CD4-positive, alpha-beta memory T cell (primary cell): Measurements from ENCODE around the gene ARAP1. TPM values are rescaled to one million over a fixed set of nuclear protein-coding genes. Genes with fewer than 3 reads are reported as not detected.

Source experiments
- CTCF ChIA-PET: fragments of 350-600 bp; sonication (Branson Sonifier 250); formaldehyde crosslinking; loops from one replicate; lab custom pipeline; 2021; ENCODE audit warnings: inconsistent platforms; ENCODE audit not compliant: partially characterized antibody; lab: Charles Lee
- POLR2A ChIA-PET: fragments of 350-600 bp; sonication (Branson Sonifier 250); formaldehyde crosslinking; loops from one replicate; lab custom pipeline; 2021; ENCODE audit not compliant: partially characterized antibody; lab: Charles Lee
- DNase-seq, 5 donors: peaks; one replicate each; pipeline versions ENCODE4 v3.0.0 to v3.0.0-alpha.2; 2020 to 2022; ENCODE audit warnings: mixed read lengths in 1 of 5
- H3K27ac ChIP-seq: one replicate; pipeline ENCODE4 v1.7.0; 2013; ENCODE audit warnings: low read depth, low read length
- H3K27me3 ChIP-seq: 2 replicates; pipeline ENCODE4 v1.7.0; 2013; ENCODE audit warnings: mild to moderate bottlenecking, low read length, moderate library complexity; ENCODE audit not compliant: insufficient read depth
- H3K36me3 ChIP-seq: 2 replicates; pipeline ENCODE4 v1.7.0; 2013; ENCODE audit warnings: mild to moderate bottlenecking, low read length, moderate library complexity; ENCODE audit not compliant: insufficient read depth
- H3K4me1 ChIP-seq: 2 replicates; pipeline ENCODE4 v1.7.0; 2013; ENCODE audit warnings: mild to moderate bottlenecking, low read length, moderate library complexity; ENCODE audit not compliant: insufficient read depth
- H3K4me3 ChIP-seq, 2 donors: one replicate each; pipeline ENCODE4 v1.7.0; 2013; ENCODE audit warnings: low read length in 2 of 2, mild to moderate bottlenecking in 1 of 2
- H3K9me3 ChIP-seq, 2 donors: one replicate each; pipeline ENCODE4 v1.7.0; 2013; ENCODE audit warnings: low read length in 2 of 2, control low read depth in 1 of 2; ENCODE audit not compliant: control insufficient read depth in 1 of 2
- H3K27ac Mint-ChIP-seq, 7 donors: one replicate each; pipeline ENCODE4 v1.8.0; 2020 to 2021; ENCODE audit warnings: mixed read lengths in 7 of 7, mild to moderate bottlenecking in 6 of 7, inconsistent platforms in 3 of 7, moderate library complexity in 3 of 7
- H3K27me3 Mint-ChIP-seq, 2 donors: one replicate each; pipeline ENCODE4 v1.8.0; 2020 to 2021; ENCODE audit warnings: mixed read lengths in 2 of 2
- H3K36me3 Mint-ChIP-seq, 2 donors: one replicate each; pipeline ENCODE4 v1.8.0; 2020 to 2021; ENCODE audit warnings: mixed read lengths in 2 of 2, inconsistent platforms in 1 of 2, mild to moderate bottlenecking in 1 of 2
- H3K4me1 Mint-ChIP-seq, 4 donors: one replicate each; pipeline ENCODE4 v1.8.0; 2020 to 2021; ENCODE audit warnings: mixed read lengths in 4 of 4, mild to moderate bottlenecking in 1 of 4
- H3K4me3 Mint-ChIP-seq, 8 donors: one replicate each; pipeline ENCODE4 v1.8.0; 2020 to 2021; ENCODE audit warnings: mixed read lengths in 8 of 8, mild to moderate bottlenecking in 7 of 8, moderate library complexity in 6 of 8, inconsistent platforms in 3 of 8
- H3K9me3 Mint-ChIP-seq, 8 donors: one replicate each; pipeline ENCODE4 v1.8.0; 2020 to 2021; ENCODE audit warnings: mixed read lengths in 8 of 8, mild to moderate bottlenecking in 5 of 8, inconsistent platforms in 3 of 8, moderate library complexity in 1 of 8
- intact Hi-C: fragments of 100-400 bp; cut with micrococcal nuclease; formaldehyde crosslinking; loops from one replicate; pipeline ENCODE4 v1.15.1; 2023
- polyA plus RNA-seq, 2 donors: library from polyadenylated mRNA; unstranded; fragments of 300-500 nt; fragmentation: Illumina TruSeq; gene quantifications; one replicate each; pipeline ENCODE4 v1.2.3, GENCODE V29; 2021
- total RNA-seq, 2 experiments: library from RNA; stranded (reverse); gene quantifications; one replicate each; pipeline ENCODE4 v1.2.3, GENCODE V29; 2021

Gene ARAP1
- total and polyA plus RNA-seq, 4 experiments from 2014 or later: 9.5 to 157 (median 90.1) TPM

DNA sequence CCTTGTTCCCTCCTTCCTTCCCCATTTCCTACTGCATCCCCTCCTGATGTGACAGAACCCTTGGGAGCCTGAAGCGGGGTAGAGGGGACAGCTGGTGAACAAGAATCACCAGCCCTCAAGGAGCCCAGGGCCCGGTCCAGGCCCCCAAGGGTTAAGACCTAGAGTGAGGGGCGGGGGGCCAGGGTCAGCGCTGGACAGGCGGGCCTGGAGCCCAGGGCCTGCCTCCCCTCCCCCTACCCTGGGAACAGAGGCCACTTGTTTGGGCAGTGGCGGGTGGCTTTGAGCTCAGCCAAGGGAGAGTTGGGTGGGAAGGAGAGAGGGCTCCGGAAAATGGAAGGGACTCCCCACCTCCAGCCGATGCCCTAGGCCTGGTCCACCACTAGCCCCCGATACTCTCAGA, 2.1 kb downstream of the ARAP1 start:
- H3K27me3 Mint-ChIP-seq: no peaks in the 10 kb centered on the region
- Histone ChIP-seq H3K27me3 (no peaks in the 10 kb centered on the region), H3K4me1 (peaks cover 62% of the 10 kb centered on the region), H3K36me3 (no peaks in the 10 kb centered on the region), H3K9me3 (no peaks in the 10 kb centered on the region), H3K4me3 (no peak overlapping the region), H3K27ac (no peak overlapping the region)
- H3K4me1 Mint-ChIP-seq: peaks cover 36 to 71% (median 48%) of the 10 kb centered on the region in 4 donors
- no peaks in the 10 kb centered on the region for H3K9me3 Mint-ChIP-seq
- ChIA-PET POLR2A (interaction anchor here (0.7 to 2.3 kb wide), 6 partner anchors 10 to 66 kb away, joined by 3 to 9 read pairs (median 4); no protein-coding TSS in a partner anchor), CTCF (interaction anchor here (1.5 kb wide), 1 partner anchor 25 kb away, joined by 11 read pairs; no protein-coding TSS in a partner anchor)
- peak overlapping the region in 3 of 7 donors; percentile 8 to 93 (median 91) for H3K27ac Mint-ChIP-seq
- DNase-seq: no peak
- H3K36me3 Mint-ChIP-seq: peaks cover 0 to 8% of the 10 kb centered on the region in 2 donors
- peak overlapping the region in 3 of 8 donors; percentile 63 to 93 (median 92) for H3K4me3 Mint-ChIP-seq
- intact Hi-C loops: no loop called here

DNA sequence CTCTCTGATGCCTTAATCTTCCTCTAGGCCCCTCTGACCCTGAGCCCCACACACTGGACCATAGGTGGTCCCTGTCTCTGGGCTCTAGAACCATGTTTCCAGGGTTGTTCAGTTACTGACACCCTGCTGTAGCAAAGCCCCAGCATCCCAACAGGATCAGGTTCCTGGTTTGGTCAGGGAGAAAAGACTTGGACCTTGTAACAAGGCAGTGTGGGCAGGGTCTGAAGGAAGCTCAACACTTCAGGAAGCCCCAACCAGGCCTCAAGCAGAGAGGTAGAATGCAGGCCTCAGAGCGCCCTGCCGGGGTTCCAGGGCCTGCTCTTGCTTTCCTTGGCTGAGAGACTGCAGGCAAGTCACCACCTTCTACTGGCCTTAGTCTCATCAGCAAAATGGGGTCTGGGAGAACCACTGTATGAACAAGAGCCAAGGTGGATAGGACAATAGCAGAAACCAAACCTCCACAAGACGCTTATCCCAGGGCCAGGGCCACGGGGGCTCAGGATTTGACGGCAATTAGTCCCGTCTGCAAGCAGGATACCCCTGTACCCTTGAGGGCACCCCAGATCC, 4.8 kb downstream of the ARAP1 start:
- H3K4me1 ChIP-seq: peaks cover 66% of the 10 kb centered on the region
- H3K9me3 ChIP-seq: no peaks in the 10 kb centered on the region
- DNase-seq: no peak
- ChIA-PET CTCF (interaction anchor here (1.1 kb wide), 1 partner anchor 15 kb away, joined by 3 read pairs; no protein-coding TSS in a partner anchor), POLR2A (interaction anchor here (1.7 kb wide), 1 partner anchor 47 kb away, joined by 4 read pairs; the partner anchor contains the start of gene STARD10)
- peaks cover 41 to 82% (median 56%) of the 10 kb centered on the region in 4 donors for H3K4me1 Mint-ChIP-seq
- H3K36me3 ChIP-seq: no peaks in the 10 kb centered on the region
- peaks cover 0 to 5% of the 10 kb centered on the region in 2 donors for H3K36me3 Mint-ChIP-seq
- no peaks in the 10 kb centered on the region for H3K27me3 ChIP-seq
- H3K27me3 Mint-ChIP-seq: no peaks in the 10 kb centered on the region
- no peak overlapping the region for H3K27ac ChIP-seq
- H3K27ac Mint-ChIP-seq: peak overlapping the region in 4 of 7 donors; percentile 31 to 73 (median 52)
- H3K4me3 Mint-ChIP-seq: no peak overlapping the region
- H3K9me3 Mint-ChIP-seq: no peaks in the 10 kb centered on the region
- H3K4me3 ChIP-seq: no peak overlapping the region
- intact Hi-C loops: no loop called here

GRCh38 chr11:72746821-72747220, 5.4 kb downstream of the ARAP1 start:
- Histone ChIP-seq H3K4me3 (no peak overlapping the region), H3K36me3 (no peaks in the 10 kb centered on the region), H3K4me1 (peaks cover 71% of the 10 kb centered on the region), H3K27ac (no peak overlapping the region), H3K9me3 (no peaks in the 10 kb centered on the region), H3K27me3 (no peaks in the 10 kb centered on the region)
- peaks cover 44 to 87% (median 58%) of the 10 kb centered on the region in 4 donors for H3K4me1 Mint-ChIP-seq
- H3K4me3 Mint-ChIP-seq: no peak overlapping the region
- ChIA-PET CTCF (no interaction called here), POLR2A (interaction anchor here (1.7 kb wide), 1 partner anchor 47 kb away, joined by 4 read pairs; the partner anchor contains the start of gene STARD10)
- peak overlapping the region in 4 of 7 donors; percentile 31 to 81 (median 52) for H3K27ac Mint-ChIP-seq
- intact Hi-C loops: no loop called here
- peaks cover 0 to 5% of the 10 kb centered on the region in 2 donors for H3K36me3 Mint-ChIP-seq
- no peaks in the 10 kb centered on the region for H3K9me3 Mint-ChIP-seq
- no peaks in the 10 kb centered on the region for H3K27me3 Mint-ChIP-seq
- no peak for DNase-seq

- Histone ChIP-seq H3K4me3 (no peak overlapping the region), H3K27me3 (no peaks in the 10 kb centered on the region), H3K4me1 (peaks cover 71% of the 10 kb centered on the region), H3K9me3 (no peaks in the 10 kb centered on the region), H3K27ac (no peak overlapping the region), H3K36me3 (no peaks in the 10 kb centered on the region)
- CTCF ChIA-PET: interaction anchor here (0.7 kb wide), 1 partner anchor 72 kb away, joined by 4 read pairs; no protein-coding TSS in a partner anchor
- H3K27ac Mint-ChIP-seq: peak overlapping the region in 3 of 7 donors; percentile 35 to 69 (median 57)
- POLR2A ChIA-PET: interaction anchor here (1.7 kb wide), 1 partner anchor 48 kb away, joined by 4 read pairs; the partner anchor contains the start of gene STARD10
- no peaks in the 10 kb centered on the region for H3K9me3 Mint-ChIP-seq
- peaks cover 46 to 87% (median 60%) of the 10 kb centered on the region in 4 donors for H3K4me1 Mint-ChIP-seq
- H3K4me3 Mint-ChIP-seq: no peak overlapping the region
- intact Hi-C loops: no loop called here
- no peak for DNase-seq
- peaks cover 0 to 5% of the 10 kb centered on the region in 2 donors for H3K36me3 Mint-ChIP-seq
- no peaks in the 10 kb centered on the region for H3K27me3 Mint-ChIP-seq
Measured at GRCh38 chr11:72745925-72746550, 6.2 kb downstream of the ARAP1 start.

DNA sequence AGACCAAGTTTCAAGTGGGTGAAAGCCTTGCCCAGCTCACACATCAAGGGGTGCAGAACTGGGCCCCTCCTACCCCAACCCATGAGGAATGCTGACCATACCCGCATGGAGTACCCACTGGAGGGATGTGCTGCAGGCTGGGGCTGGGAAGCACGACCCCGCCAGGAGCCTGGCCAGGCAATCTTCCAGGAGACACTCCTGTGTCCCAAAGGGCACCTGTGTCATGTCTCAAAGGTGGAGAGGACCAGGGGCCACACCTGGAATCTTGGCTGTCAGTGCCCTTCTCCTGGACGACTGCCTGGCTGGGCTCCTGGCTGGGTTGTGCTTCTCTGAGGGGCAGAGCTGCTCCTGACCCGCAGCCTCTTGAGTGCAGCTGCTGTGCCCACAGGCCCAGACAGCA, 6.7 kb downstream of the ARAP1 start:
- no peaks in the 10 kb centered on the region for H3K9me3 Mint-ChIP-seq
- no peaks in the 10 kb centered on the region for H3K27me3 Mint-ChIP-seq
- peaks cover 71% of the 10 kb centered on the region for H3K4me1 ChIP-seq
- H3K27ac ChIP-seq: no peak overlapping the region
- POLR2A ChIA-PET: no interaction called here
- H3K36me3 ChIP-seq: no peaks in the 10 kb centered on the region
- intact Hi-C loops: no loop called here
- H3K4me3 Mint-ChIP-seq: no peak overlapping the region
- H3K4me3 ChIP-seq: no peak overlapping the region
- H3K9me3 ChIP-seq: no peaks in the 10 kb centered on the region
- no peak for DNase-seq
- no peaks in the 10 kb centered on the region for H3K27me3 ChIP-seq
- peaks cover 0 to 5% of the 10 kb centered on the region in 2 donors for H3K36me3 Mint-ChIP-seq
- H3K27ac Mint-ChIP-seq: no peak overlapping the region
- peaks cover 46 to 87% (median 62%) of the 10 kb centered on the region in 4 donors for H3K4me1 Mint-ChIP-seq
- CTCF ChIA-PET: interaction anchor here (0.7 to 1.3 kb wide), 2 partner anchors 48 to 73 kb away, joined by 4 read pairs; partner anchors contain the start of gene STARD10

GRCh38 chr11:72744474-72744873, 7.7 kb downstream of the ARAP1 start:
- intact Hi-C loops: no loop called here
- Mint-ChIP-seq H3K27me3 (no peaks in the 10 kb centered on the region), H3K27ac (peak overlapping the region; percentile 49 to 95 (median 87)), H3K4me1 (peaks cover 52 to 90% (median 65%) of the 10 kb centered on the region in 4 donors), H3K9me3 (no peaks in the 10 kb centered on the region), H3K36me3 (peaks cover 0 to 5% of the 10 kb centered on the region in 2 donors), H3K4me3 (peak overlapping the region in 2 of 8 donors; percentile 8 to 36)
- CTCF ChIA-PET: interaction anchor here (1.3 kb wide), 1 partner anchor 49 kb away, joined by 4 read pairs; the partner anchor contains the start of gene STARD10
- Histone ChIP-seq H3K4me3 (no peak overlapping the region), H3K27me3 (no peaks in the 10 kb centered on the region), H3K27ac (no peak overlapping the region), H3K36me3 (no peaks in the 10 kb centered on the region), H3K9me3 (no peaks in the 10 kb centered on the region), H3K4me1 (peaks cover 71% of the 10 kb centered on the region)
- POLR2A ChIA-PET: no interaction called here
- DNase-seq: no peak
